WI38 (cell line): Measurements from ENCODE around the gene SETX.

ENCODE experiments used
- H3K4me3 ChIP-seq: 2 replicates; pipeline ENCODE4 v1.5.1; 2011; ENCODE audit warnings: low read depth, mild to moderate bottlenecking, control low read depth, low read length
- TF ChIP-seq, protein P1 (sequence below): IDR thresholded peaks from 2 replicates; pipeline ENCODE4 v1.5.1; 2012; ENCODE audit warnings: low read depth, mild to moderate bottlenecking, control low read depth, low read length

Gene SETX

DNA sequence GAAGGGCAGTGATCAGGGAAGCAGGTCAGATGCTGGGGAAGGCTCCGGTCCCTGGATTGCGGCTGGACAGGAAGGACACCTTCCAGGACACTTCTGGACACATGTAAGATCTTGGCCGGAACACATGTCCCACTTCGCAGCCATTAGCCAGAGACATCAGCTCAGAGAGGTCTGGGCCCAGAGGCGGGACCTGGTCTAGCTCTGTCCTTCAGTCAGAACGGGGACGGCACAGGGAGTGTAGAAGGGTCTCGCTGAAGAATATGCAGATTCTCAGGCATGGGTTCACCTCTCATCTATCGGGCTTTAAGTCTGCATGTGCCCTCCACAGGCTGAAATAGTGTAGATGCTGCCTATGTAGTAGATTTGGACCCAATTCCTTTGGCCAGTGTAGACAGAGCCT, 119.7 kb downstream of the SETX start:
- TF ChIP-seq, protein P1, sequence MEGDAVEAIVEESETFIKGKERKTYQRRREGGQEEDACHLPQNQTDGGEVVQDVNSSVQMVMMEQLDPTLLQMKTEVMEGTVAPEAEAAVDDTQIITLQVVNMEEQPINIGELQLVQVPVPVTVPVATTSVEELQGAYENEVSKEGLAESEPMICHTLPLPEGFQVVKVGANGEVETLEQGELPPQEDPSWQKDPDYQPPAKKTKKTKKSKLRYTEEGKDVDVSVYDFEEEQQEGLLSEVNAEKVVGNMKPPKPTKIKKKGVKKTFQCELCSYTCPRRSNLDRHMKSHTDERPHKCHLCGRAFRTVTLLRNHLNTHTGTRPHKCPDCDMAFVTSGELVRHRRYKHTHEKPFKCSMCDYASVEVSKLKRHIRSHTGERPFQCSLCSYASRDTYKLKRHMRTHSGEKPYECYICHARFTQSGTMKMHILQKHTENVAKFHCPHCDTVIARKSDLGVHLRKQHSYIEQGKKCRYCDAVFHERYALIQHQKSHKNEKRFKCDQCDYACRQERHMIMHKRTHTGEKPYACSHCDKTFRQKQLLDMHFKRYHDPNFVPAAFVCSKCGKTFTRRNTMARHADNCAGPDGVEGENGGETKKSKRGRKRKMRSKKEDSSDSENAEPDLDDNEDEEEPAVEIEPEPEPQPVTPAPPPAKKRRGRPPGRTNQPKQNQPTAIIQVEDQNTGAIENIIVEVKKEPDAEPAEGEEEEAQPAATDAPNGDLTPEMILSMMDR = no peak
- H3K4me3 ChIP-seq = no peak overlapping the region

DNA sequence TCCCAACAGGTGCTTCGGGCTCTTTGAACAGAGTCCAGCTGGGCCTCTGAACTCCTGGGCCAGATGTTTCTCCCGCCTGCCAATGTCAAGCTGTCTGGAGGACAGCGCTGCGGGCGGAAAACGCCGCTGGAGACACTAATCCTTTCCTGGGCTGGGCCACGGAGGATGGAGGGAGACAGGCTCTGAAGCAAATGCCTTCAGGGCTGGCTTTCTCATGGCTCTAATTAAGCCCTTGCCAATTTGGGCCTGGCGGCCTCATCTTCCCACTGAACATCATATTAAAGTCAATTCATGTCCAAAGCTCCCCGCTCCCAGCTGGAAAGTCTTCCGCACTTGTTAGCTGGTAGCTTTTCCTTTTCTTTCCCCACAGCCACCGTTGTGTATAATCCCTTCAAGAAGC, 120.3 kb downstream of the SETX start:
- TF ChIP-seq, protein P1 = no peak
- H3K4me3 ChIP-seq = no peak overlapping the region

DNA sequence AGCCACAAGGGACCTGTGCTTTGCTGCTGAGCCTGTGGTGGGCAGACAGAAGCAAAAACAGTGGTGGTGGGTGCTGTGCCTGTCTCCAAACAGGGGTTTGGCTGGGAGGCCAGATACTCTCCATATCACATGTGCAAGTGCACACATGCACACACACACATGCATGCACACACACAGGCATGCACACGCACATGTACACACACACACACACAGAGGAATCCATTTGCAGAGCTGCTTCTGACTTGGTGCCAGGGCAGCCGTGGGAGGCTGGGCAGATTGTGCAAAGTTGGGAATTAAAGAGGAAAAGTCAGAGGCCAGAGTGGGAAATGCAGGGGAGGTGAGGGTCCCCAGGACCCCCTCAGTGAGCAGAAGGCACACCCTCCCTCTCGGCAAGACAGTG, 121.6 kb downstream of the SETX start:
- H3K4me3 ChIP-seq = no peak overlapping the region
- TF ChIP-seq, protein P1 = no peak

DNA sequence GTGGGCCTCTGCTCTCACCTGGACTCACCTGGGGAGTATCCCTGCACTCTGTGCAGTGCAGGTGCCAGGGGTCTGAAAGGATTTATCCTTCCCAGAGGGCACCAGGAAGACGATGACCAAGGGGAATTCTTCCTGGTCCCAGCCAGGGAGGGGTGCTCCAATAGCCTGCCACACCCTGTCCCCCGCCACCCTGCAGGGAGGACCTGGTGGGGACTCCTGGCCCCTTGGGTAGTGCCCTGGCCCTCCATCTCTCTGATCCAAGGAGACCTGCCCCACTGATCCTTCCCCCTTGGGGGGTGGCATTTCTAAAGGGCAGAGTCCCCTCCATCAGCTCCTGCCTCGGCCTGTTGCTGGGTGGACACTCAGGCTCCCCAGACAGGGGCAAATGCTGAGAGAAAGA, 122.3 kb downstream of the SETX start:
- TF ChIP-seq, protein P1 = no peak
- H3K4me3 ChIP-seq = no peak overlapping the region

DNA sequence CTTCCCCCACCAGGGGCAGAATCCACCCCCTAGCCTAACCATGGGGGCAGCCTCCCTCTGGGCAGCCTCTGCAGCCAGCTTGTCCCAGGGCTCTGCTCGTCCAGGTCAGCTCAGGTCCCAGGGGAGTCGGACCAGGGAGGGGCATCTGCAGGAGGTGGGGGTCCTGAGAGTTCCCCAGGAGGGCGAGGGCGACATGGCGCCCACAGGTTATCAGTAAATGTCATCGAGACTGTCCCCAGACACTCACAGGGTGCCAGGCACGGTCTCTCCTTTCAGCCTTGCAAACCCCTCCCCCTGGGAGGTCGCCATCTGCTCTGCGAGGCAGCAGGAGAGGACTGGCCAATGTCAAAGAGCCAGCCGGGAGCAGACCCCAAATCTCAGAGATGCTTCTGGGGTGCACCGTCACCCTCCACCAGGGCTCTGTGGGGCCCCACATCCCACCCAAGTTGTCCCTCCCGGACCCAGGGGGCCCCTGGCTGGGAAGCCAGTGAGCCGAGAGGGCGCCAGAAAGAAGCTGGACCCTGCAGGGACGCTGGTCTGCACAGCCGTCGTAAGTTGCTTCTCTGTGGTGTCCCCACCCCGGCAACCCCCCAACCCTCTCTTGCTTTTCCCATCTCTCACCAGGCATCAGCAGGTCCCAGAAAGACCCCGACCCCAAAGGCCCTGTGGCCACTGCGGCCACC, 123.6 kb downstream of the SETX start:
- TF ChIP-seq, protein P1 = no peak

DNA sequence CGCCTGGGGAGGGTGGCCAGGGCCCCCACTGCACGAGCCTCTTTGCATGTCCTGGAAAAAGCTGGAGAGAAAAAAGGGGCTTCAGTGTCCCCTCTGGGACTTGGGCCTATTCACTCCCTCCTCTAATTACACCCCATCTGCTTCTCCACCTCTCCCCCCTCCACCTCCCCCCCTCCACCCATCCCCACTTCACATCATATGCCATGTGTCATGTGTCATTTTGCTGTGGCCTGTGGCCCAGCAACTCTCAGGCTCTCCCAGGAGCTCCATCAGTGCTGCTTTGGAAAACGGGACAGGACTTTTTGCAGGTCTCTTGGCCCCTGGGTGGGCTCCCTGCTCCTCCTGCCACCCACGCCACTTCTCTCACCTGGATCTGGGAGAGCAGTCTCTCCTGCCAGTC, 124.2 kb downstream of the SETX start:
- TF ChIP-seq, protein P1 = no peak
- no peak overlapping the region for H3K4me3 ChIP-seq

More for the DNA sequence above, 123.6 kb downstream of the SETX start:
- H3K4me3 ChIP-seq = no peak overlapping the region

DNA sequence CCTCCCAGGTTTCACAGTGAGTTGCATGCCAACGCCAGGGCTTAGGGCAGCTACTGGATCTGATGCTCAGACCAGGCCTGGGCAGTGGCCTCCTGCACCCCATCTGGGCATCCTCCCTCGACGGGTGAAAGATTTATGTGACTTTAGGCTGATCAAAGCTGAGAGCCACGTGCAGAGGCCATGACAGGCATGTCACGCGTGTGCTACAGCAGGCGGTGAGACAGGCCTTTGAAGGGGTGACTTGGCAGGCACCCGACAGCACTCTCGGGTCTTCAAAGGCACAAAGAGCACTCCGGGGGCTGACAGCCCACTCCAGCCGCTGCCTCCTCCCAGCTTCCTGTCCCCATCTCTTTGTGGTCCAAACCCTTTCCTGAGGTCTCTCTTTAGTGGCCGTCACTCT, 126.7 kb downstream of the SETX start:
- TF ChIP-seq, protein P1 = no peak
- no peak overlapping the region for H3K4me3 ChIP-seq
